AG04449 (cell line): ENCODE data around the gene SERPINA4.
"Not testable (repeated sequence)": the region's sequence is repeated elsewhere in the genome, so short reads cannot be mapped to it uniquely, and the experiment has no call there.

ENCODE experiments used
- CTCF ChIA-PET: fragments of 350-600 bp; formaldehyde crosslinking; extraction: SDS; loops from one replicate; lab custom pipeline; 2021; ENCODE audit warnings: antibody characterized with exemption; lab: Yijun Ruan, JAX
- POLR2A ChIA-PET: fragments of 400-600, 350-600 bp; formaldehyde crosslinking; extraction: SDS; loops from one replicate; lab custom pipeline; 2020; ENCODE audit warnings: antibody characterized with exemption, inconsistent platforms; lab: Yijun Ruan, JAX
- DNase-seq: peaks from one replicate; pipeline ENCODE4 v3.0.0-alpha.2; 2010; ENCODE audit warnings: low read depth, low spot score
- H3K4me3 ChIP-seq: 2 replicates; pipeline ENCODE4 v1.5.1; 2011; ENCODE audit warnings: low read depth, mild to moderate bottlenecking, control low read depth, low read length
- TF ChIP-seq, protein P1 (sequence below): IDR thresholded peaks from one replicate; pipeline ENCODE4 v1.5.1; 2011; ENCODE audit warnings: mild to moderate bottlenecking, moderate library complexity, low read length, control low read depth, inconsistent platforms; ENCODE audit not compliant: insufficient read depth; ENCODE audit errors: missing control alignments

SERPINA4 gene

GRCh38 chr14:94600148-94600545 is 38.9 kb downstream of the SERPINA4 start:
- DNase-seq, result no peak
- TF ChIP-seq, protein P1, sequence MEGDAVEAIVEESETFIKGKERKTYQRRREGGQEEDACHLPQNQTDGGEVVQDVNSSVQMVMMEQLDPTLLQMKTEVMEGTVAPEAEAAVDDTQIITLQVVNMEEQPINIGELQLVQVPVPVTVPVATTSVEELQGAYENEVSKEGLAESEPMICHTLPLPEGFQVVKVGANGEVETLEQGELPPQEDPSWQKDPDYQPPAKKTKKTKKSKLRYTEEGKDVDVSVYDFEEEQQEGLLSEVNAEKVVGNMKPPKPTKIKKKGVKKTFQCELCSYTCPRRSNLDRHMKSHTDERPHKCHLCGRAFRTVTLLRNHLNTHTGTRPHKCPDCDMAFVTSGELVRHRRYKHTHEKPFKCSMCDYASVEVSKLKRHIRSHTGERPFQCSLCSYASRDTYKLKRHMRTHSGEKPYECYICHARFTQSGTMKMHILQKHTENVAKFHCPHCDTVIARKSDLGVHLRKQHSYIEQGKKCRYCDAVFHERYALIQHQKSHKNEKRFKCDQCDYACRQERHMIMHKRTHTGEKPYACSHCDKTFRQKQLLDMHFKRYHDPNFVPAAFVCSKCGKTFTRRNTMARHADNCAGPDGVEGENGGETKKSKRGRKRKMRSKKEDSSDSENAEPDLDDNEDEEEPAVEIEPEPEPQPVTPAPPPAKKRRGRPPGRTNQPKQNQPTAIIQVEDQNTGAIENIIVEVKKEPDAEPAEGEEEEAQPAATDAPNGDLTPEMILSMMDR, result no peak
- ChIA-PET CTCF (interaction anchor here (1.1 to 1.6 kb wide), 2 partner anchors 8 to 16 kb away, joined by 4 to 5 read pairs; no protein-coding TSS in a partner anchor), POLR2A (interaction anchor here (0.9 to 2.3 kb wide), 4 partner anchors 11 to 40 kb away, joined by 3 to 9 read pairs (median 4); no protein-coding TSS in a partner anchor)
- H3K4me3 ChIP-seq, result no peak overlapping the region

DNA sequence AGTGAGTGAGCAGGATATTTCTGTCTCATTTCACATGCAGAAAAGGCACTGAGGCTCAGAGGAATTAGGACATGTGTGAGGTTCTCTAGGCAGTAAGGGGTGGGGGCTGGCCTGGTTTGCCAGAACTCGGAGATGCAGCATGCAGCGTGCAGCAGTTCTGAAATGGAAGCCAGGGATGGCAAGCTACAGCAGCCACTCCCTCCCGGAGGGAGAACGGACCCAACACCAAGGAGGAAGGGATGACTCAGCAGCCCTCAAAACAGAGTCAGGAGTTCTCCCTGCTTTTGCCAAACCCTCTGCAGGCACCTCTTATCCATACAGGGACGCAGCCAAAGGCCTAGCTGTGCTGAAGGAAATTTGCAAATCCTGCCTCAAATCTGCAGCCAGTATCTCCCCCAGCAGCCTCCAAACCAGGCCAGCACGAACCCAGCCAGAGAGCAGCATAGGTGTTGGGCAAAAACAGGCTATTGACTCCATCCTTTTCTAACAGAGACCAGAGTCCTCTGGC is 40.7 kb downstream of the SERPINA4 start:
- peak; percentile 62 for DNase-seq
- ChIA-PET CTCF (interaction anchor here (1.3 kb wide), 1 partner anchor 10 kb away, joined by 4 read pairs; the partner anchor contains the start of gene SERPINA3), POLR2A (interaction anchor here (0.9 to 2.3 kb wide), 2 partner anchors 9 to 61 kb away, joined by 4 to 9 read pairs; no protein-coding TSS in a partner anchor)
- TF ChIP-seq, protein P1, result no peak
- H3K4me3 ChIP-seq, result no peak overlapping the region

DNA sequence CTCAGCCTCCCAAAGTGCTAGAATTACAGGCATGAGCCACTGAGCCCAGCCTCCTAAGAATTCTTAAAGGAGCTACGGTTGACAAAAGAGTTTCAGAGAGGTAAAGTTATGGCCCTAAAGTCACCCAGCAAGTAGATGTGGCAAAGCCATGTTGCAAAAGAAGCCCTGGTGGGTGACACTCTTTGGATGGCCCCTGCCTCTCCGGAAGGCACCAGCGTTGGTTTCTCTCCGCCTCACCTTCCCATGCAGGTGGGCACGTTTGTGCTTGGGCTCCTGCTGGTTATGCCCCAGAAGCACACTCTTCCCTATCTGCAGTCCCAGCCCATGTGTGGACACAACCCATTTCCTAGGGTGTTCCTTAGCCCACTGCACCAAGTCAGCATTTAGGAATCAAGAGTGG is 41.5 kb downstream of the SERPINA4 start:
- ChIA-PET POLR2A (interaction anchor here (2.3 kb wide), 1 partner anchor 8 kb away, joined by 9 read pairs; no protein-coding TSS in a partner anchor), CTCF (interaction anchor here (1.3 kb wide), 1 partner anchor 10 kb away, joined by 4 read pairs; the partner anchor contains the start of gene SERPINA3)
- TF ChIP-seq, protein P1, result no peak
- H3K4me3 ChIP-seq, result no peak overlapping the region
- DNase-seq, result no peak

DNA sequence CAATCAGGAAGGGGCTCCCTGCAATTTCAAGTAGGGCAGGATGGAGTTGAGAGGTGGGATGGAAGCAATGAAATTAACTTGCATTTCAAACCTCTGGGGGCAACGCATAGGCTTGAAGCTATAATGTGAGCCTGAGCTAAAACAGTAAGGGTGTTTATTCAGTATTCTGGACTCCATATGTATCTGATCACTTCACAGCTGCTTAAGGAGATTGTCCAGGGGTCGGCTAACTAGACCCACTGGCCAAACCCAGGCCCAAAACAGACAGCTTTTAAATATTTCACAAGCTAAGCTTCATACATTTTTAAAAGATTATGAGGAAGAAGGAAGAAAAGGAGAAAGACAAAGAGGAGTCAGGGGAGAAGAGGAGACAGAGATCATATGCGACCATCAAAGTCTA is 44.1 kb downstream of the SERPINA4 start:
- CTCF ChIA-PET, result interaction anchor here (0.8 kb wide), 1 partner anchor 19 kb away, joined by 3 read pairs; no protein-coding TSS in a partner anchor
- H3K4me3 ChIP-seq, result no peak overlapping the region
- no peak for DNase-seq
- TF ChIP-seq, protein P1, result no peak
- POLR2A ChIA-PET, result no interaction called here

- H3K4me3 ChIP-seq, CTCF ChIA-PET, POLR2A ChIA-PET, DNase-seq: not testable (repeated sequence)
Observed at GRCh38 chr14:94608966-94609365, 47.7 kb downstream of the SERPINA4 start.

DNA sequence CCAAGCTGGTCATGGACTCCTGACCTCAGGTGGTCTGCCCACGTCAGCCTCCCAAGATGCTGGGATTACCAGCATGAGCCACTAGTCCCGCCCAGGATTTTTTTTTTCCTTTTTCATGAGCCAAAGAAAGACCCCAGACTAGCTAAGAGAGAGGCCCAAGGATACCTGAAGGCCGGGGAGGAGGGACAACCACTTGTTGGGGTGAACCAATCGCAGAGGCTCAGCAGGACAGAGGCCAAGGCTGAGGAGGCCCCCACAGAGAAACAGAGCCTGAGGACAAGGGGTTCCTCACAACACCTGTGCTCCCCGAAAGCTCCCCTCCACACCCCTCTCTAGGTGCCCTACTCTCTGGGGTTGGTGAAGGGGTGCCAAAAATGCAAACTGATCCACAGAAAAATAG is 49.9 kb downstream of the SERPINA4 start:
- ChIA-PET POLR2A (interaction anchor here (0.7 to 1.0 kb wide), 2 partner anchors 10 to 12 kb away, joined by 3 to 9 read pairs; no protein-coding TSS in a partner anchor), CTCF (interaction anchor here (0.8 kb wide), 1 partner anchor 63 kb away, joined by 3 read pairs; no protein-coding TSS in a partner anchor)
- TF ChIP-seq, protein P1, result no peak
- DNase-seq, result no peak
- H3K4me3 ChIP-seq, result no peak overlapping the region
